HG03558 (cell line): Measurements from ENCODE around the gene TMPRSS3.

Experiments used
- ATAC-seq: cut with Tn5 transposase; IDR thresholded peaks from one replicate; pipeline ENCODE4 v1.9.1; 2021; ENCODE audit warnings: moderate number of reproducible peaks; ENCODE audit not compliant: unreplicated experiment; ENCODE audit errors: extremely low read depth

Gene TMPRSS3

DNA sequence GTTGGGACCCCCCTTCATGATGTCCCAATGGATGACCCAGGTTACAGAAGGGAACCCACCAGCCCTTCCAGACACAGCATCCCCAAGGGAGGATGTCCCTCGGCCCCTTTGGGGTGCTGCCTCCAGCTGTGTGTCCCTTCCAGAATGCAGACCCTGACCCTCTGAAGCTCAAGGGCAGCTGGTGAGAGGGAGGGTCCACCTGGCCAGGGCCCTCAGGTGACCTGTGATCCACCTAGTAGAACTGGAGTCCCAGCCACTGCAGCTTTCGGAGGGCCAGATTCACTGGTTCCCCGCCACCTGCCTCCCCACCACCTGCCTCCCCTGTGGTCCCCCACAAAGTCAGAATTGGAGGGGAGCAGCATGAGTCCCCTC, 19.9 kb downstream of the TMPRSS3 start:
- ATAC-seq: no peak

DNA sequence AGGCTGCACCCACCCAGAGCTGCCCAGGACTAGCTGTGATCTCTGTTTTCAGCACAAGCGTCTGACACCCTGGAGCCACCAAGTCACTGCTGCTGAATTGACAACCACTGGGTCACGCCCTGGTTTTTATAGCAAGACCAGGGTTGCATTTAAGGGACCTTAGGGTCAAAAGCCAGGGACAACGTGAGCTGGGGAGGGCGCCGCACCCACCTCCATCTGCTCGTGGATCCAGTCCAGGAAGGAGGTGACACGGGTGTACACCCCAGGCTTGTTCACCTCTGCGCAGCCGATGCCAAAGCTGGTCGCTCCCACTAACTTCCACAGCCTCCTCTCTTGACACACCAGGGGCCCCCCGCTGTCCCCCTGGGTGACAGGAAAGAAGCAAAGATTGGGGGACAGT, 20.3 kb downstream of the TMPRSS3 start:
- ATAC-seq: no peak

DNA sequence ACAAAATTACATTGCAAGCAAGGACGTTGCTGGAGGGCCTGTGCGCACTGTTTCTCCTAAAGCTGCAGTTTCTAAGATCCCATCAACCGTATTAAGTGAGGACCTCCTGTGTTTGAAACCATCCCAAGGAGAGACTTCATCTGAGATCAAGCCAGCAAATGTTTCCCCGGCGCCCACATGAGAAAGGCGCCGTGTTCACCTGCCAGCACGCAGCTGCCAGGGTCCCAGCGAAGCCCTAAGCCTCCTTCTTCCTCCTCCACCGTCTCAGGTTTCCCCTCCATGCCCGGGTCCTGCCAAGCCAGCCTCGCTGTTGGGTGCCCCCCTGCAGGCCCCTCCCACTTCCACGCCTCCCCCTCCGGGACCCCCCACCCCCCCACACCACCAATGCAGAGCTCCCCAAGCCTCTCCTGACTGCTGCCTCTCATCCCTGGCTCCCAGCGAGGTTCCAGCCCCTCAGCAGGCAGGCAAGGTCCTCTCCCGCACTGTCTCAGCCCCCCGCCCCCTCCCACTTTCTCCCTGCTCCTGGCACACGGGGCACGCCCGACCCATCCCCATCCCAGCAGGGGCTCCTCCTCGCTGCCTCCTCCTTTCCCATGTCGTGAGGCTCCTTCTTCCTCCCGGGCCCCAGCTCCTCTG, 20.9 kb downstream of the TMPRSS3 start:
- ATAC-seq: no peak

DNA sequence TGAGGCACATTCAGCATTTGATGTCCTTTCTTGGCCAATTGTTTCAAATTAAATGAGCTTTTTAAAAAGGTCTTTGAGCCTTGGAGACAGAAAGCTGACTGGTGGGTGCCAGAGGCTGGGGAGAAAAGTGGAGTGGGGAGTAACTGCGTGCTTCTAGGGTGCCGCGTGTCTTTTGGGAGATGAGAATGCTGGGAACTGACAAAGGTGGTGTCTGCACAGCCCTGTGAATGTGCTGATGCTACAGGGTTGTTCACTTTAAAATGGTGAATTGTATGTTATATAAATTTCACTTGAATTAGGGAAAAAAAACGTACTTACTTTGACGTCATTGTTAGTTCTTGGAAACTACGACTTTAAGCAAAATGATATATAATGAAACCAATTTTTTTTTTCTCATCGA, 21.4 kb downstream of the TMPRSS3 start:
- ATAC-seq: no peak

DNA sequence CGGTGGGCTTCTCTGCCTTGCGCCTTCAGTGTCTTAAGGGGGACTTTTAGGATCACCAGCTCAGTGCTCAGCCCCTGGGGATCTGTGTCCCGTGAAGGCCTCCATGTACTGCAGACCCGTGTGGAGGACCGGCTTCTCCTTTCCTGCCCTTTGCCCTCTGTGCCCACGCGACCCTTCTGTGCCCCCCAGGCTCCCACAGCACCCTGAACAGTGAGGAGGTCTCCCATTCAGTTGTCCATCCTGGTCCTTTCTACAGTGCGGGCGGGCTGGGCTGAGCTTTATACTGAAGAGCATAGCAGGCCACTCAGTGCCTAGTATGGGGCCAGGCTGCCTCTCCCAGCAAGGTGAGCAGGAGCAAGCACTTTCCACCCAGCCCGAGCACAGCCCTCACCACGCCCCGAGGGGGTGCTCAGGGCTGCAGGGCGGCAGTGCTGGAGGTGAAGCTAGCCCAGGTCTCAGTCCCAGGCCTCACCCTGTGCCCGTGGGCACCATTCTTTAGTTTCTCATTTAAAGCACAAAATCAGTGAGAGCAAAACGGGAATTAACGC, 21.9 kb downstream of the TMPRSS3 start:
- no peak for ATAC-seq

DNA sequence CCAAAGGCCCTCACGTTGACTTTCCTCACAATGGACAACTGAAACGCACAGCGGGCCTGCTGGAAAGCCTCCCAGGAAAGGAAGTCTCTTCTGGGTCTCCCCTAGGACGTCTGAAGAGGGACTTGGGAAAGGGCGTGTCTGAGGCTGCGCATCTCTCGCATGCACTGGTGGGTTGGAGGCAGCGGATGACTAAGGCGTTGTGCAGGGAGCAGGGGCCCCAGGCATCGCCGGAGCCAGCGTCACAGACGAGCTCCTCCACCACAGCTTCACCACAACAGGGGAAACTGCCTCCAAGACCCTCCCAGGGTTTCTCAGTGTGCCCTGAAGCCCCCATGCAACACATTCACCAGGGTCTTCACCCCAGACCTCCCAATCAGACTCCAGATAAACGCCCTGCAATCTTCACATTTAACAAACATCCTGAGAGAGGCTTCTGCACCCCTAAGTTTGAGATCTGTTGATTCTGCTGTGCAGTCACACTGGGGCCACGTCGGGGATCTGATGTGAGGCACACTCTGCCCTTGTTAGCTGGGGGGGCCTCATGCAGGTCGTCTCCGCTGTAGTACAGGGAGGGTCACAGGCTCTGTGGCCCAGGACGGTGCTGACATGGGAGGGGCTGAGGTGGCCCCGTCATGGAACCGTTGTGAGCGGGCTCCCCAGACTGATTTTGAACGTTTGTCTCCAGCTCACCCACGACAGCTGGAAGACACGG, 22.5 kb downstream of the TMPRSS3 start:
- ATAC-seq: no peak

DNA sequence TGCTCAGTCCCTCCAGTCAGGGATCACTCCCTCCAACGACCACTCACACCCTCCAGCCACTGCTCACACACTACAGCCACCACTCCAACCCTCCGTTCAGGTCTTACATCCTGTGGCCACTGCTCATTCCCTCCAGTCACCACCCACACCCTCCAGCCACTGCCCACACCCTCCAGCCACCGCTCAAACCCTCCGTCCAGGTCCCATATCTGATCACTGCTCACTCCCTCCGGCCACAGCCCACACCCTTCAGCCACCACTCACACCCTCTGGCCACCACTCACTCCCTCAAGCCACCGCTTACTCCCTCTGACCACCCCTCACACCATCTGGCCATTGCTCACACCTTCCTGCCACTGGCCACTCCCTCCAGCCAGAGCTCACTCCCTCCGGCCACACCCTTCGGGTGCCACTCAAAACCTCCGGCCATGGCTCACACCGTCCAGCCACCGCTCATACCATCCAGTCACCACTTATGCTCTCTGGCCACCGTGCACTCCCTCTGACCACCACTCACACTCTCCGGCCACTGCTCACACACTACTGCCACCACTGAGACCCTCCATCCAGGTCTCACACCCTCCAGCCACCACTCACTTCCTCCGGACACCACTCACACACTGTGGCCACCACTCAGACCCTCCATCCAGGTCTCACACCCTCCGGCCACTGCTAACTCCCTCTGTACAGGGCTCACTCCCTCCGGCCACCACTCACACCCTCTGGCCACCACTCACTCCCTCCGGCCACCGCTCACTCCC, 24.8 kb downstream of the TMPRSS3 start:
- no peak for ATAC-seq

DNA sequence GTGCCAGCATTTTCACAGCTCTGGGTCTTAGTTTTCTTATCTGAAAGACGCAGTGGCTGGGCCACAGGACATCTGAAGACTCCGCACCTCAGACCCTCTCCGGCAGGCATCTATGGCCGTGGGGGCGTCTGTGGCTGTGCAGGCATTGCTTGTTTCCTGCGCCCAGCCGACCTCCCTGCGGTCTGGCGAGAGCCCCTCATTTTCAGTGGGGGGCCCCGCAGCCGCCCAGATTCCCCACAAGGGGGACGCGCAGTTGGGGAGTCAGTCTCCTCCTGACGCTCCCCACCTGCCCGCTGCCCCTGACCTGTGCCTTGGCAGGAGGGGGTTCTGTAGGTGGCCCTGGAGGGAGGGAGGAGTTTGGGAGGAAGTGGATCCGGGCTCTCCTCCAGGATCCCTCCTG, 26.0 kb downstream of the TMPRSS3 start:
- ATAC-seq: no peak

DNA sequence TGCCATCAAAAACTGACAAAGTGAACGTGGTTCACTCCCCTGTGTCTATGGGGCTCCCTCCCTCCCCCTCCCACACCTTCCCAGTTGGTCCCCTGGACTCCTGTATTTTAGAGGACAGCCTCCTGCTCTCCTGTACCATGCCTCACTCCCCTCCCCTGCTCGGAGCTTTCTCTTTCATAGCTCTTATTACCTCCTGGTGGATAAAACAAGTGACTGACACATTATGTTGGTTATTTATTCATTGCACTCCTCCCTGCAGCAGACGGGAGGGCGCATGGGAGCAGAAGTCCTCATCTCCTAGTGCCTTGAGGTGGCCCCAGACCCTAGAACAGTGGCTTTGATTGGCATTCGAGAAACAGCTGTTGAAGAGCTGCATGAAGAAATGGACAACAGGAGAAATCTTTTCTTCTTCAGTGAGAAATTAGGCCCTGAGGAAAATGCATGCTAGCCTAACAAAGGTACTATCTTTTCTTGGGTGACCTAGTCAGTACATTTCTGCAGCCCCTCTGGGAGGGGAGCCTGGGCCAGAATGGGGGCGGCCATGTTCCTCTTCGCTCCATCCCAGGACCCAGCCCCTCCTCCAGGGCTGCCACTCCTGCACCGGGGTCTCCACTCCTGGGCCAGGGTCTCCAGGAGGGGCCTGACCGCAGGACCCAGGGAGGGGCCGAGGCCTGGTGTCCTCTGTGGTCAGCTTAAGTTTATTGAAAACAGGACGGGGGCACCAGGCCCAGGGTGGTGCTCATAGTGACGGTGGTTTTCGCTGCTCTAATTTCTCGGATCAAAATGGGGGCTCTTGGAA, 28.3 kb downstream of the TMPRSS3 start:
- ATAC-seq: no peak

DNA sequence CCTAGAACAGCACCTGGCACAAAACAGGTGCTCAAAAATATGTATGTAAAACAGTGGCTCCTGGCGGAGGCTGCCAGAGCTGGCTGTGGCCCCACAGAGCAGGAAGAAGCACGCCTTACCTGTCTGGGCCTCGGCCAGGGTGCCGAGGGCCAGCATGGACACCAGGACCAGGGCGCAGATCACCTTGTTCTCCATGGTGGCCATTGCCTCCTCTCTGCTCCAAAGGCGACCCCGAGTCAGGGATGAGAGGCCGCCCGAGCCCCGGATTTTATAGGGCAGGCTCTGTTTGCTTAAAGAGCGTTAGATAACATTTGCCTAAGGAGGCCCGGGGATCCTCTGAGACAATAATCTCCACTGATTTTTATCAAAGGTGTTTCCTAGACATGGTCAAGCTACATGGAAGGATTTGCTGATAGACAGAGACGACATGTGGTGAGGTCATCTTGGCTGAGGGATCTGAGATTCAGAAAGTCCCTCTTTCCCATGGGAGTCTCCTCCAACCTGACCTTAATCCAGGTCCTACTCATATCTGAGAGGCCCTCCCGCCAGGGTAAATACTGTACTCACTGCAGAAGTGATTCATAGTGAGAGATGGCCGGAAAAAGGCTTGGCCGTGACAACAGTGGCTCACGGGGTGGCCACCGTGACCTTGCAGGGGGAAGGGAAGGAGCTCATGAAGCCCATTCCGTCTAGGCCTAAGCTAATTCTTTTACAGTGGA, 29.4 kb downstream of the TMPRSS3 start, which contains the start of gene TFF1:
TFF1 (minus strand) TSS at position 244 of the 719 bp plus-strand sequence; CDS start at position 204, 40 bp downstream.
- ATAC-seq: no peak

DNA sequence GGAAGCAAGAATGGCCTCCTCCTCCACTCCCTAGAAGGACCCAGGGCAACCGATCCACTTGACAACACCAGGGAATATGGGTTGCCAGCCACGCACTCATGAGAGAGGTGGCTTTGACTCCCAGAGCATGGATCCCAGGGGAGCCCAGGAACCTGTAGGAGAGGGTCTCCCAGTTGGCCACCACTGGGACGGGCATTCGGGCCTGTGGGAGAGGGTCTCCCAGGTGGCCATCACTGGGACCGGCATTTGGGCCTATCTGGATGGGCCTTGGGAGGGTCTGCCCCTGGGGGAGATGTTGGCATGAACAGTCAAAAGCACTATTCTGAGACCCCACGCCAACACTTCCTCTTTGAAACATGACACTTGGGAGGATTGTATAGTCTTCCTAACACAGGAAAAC, 30.1 kb downstream of the TMPRSS3 start:
- no peak for ATAC-seq

DNA sequence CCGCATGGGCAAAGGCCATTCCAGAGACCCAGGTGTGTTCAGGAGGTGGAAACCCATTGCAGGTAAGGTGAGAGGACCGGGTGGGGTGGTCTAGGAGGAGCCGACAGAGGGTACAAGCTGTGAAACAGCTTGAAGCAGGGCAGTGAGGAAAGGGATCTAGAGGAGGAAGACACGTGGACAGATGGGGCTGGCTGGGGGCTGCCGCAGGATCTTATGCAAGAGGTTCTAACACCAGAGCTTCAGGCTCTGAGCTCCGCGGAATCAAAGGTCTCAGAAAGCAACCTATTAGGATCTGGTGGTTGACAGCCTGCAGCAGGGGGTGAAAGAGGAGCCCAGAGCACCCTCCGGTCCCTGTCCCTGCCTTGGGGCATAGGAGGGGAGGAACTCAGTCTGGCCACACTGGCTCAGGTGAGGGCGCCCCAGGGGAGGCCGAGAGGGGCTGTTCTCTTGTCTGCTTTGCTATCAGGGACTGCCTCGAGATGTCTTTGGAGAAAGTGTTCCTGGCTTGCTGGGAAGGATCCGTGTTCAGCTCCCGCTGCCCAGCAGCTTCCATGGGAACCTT, 31.5 kb downstream of the TMPRSS3 start:
- ATAC-seq: no peak

DNA sequence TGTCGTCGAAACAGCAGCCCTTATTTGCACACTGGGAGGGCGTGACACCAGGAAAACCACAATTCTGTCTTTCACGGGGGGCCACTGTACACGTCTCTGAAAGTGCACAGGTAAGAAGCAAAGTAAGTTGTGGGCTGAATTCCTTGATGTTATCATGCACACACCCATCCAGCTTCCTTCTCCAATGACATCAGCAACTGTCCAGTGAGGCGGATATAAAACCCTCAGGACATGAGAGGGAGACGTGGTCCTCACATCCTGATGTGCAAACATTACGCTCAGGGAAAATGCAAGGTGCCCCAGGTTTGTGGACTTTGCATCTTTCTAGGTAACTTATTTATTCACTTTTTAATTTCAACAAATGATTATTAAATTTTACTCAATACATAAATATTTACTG, 32.5 kb downstream of the TMPRSS3 start:
- no peak for ATAC-seq

DNA sequence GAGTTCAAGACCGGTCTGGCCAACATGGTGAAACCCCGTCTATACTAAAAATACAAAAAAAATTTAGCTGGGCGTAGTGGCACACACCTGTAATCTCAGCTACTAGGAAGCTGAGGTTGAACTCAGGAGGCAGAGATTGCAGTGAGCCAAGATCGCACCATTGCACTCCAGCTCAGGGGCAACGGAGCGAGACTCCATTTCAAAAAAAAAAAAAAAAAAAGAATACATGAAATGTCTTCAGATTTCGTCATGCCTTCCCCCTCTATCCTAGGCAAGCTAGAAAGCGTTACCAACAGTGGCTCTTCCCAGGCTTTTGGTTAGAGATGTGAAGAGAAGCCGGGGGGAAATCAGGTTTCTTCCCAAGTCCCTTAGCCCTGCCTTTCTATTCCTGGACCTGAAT, 33.2 kb downstream of the TMPRSS3 start:
- no peak for ATAC-seq

DNA sequence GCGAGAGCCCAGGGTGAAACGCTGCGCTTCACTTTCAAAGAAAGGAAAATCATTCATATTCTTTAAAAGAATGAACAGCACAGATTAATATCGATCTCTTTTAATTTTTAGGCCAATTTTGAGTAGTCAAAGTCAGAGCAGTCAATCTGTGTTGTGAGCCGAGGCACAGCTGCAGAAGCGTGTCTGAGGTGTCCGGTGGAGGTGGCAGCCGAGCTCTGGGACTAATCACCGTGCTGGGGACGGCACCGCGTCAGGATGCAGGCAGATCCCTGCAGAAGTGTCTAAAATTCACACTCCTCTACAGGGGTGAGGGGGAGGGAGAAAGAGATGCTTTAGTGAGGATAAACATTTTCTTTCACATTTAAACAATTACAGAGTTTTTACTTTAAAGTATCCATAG, 33.7 kb downstream of the TMPRSS3 start:
- no peak for ATAC-seq

DNA sequence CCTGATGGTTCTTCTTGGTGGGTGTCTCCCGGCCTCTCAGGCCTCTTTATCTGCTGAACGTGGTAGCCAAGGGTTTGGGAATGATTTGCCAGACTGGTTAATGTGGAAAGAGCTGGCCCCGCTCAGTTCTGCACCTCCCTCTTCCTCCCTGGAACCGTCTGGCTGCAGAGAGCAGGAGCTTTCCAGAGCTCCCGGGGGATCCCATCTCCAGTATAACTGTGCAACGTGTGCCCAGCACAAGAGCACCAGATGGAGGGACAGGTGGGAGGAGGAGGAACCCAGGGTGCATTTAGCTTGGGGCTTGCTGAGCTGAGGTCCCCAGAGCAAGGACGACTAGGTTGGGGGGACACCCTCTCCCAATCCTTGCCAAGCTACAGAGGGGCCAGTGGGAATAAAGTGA, 34.6 kb downstream of the TMPRSS3 start:
- no peak for ATAC-seq

DNA sequence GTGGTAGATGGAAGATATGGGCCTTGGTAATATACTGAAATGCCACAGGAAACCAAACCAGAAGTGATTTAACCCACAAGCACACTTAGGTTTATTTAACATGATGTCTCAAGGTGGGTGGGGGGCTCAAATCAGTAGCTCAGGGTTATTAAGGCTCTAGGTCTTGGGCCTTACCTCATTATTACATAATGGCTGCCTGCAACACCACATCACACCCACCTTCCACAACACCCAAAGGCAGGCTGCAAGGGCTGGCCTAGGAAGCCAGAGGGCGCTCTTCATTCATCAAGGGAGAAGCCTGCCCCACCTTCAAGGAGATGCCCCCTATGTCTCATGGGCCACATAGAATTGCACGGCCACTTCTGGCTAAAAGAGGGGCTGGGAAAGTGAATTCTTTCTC, 35.5 kb downstream of the TMPRSS3 start:
- no peak for ATAC-seq

DNA sequence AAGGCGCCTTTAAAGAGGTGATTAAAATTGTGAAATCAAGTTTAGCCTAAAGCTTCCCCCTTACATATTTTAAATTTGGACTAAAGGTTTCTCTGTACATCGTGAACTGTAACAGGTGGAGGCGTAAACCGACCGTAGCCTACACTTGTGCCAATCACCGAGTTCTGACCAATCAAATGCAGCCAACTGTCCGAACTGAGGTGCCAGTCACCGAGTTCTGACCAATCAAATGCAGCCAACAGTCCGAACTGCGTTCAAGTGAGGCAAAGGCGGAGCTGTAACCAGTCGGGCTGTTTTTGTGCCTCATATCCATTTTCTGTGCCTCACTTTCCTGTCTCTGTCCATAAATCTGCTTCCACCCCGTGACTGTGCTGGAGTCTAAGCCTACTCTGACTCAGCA, 36.9 kb downstream of the TMPRSS3 start:
- ATAC-seq: no peak

DNA sequence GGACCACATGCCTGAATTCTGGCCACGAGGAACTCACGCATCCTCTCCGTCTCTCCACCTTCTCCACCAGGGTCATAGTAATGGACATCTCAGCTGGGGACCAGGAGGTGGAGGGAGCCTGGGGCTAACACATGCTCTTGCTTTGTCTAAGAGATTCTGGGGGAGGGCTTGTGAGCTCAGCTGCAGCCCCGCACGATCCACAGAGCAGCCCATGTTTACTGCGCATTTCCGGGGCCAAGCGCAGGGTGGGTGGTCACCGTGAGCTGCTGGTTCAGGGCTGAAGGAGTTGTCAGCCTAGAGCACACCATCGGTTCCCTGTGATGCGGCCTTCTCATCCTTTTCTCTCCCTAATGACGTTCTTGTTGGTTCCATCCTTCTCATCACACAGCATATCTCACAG, 37.6 kb downstream of the TMPRSS3 start:
- ATAC-seq: no peak
